Duodenal mucosa (tissue), 2 donors: ENCODE measurements around the gene SUMF1.

Experiments
- H3K27ac ChIP-seq: one replicate; pipeline ENCODE4 v1.7.0; 2013; ENCODE audit warnings: low read depth, low read length
- H3K27me3 ChIP-seq, 2 donors: one replicate each; pipeline ENCODE4 v1.7.0; 2013; ENCODE audit warnings: low read length in 2 of 2, control low read depth in 1 of 2; ENCODE audit not compliant: insufficient read depth in 2 of 2, control insufficient read depth in 1 of 2
- H3K36me3 ChIP-seq, 2 donors: one replicate each; pipeline ENCODE4 v1.7.0; 2013; ENCODE audit warnings: low read length in 2 of 2, control low read depth in 1 of 2; ENCODE audit not compliant: insufficient read depth in 2 of 2, control insufficient read depth in 1 of 2
- H3K4me1 ChIP-seq, 2 donors: one replicate each; pipeline ENCODE4 v1.7.0; 2013; ENCODE audit warnings: low read length in 2 of 2, control low read depth in 1 of 2; ENCODE audit not compliant: insufficient read depth in 2 of 2, control insufficient read depth in 1 of 2
- H3K4me3 ChIP-seq, 2 donors: one replicate each; pipeline ENCODE4 v1.7.0; 2013; ENCODE audit warnings: low read length in 2 of 2, low read depth in 1 of 2
- H3K9ac ChIP-seq, 2 donors: one replicate each; pipeline ENCODE4 v1.7.0; 2013; ENCODE audit warnings: low read length in 2 of 2, low read depth in 1 of 2
- H3K9me3 ChIP-seq, 2 donors: one replicate each; pipeline ENCODE4 v1.7.0; 2013; ENCODE audit warnings: low read length in 2 of 2, control low read depth in 1 of 2; ENCODE audit not compliant: control insufficient read depth in 1 of 2

Gene SUMF1

DNA sequence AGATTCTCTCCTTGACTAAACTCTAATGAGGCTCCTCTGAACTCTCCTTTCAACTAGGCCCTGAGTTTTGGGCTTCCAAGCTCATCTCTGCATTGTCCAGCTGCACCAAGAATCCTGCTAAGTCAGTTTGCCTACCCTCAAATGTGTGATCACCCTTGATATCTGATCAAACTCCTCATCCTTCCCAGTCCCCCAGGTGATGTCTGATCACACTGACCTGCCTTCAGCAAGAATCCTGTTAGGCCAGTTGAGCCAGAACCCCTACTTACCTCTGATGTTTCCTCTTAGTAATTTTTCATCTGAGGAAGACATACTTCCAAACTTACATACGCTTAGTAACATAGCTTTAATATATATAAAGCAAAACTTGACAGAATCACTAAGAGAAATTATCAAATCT, 28.8 kb downstream of the SUMF1 start:
- H3K9me3 ChIP-seq: no peaks in the 10 kb centered on the region
- H3K4me3 ChIP-seq: no peak overlapping the region
- no peak overlapping the region for H3K9ac ChIP-seq
- H3K27me3 ChIP-seq: no peaks in the 10 kb centered on the region
- no peaks in the 10 kb centered on the region for H3K4me1 ChIP-seq
- H3K27ac ChIP-seq: no peak overlapping the region
- H3K36me3 ChIP-seq: peaks cover 3 to 8% of the 10 kb centered on the region in 2 donors

DNA sequence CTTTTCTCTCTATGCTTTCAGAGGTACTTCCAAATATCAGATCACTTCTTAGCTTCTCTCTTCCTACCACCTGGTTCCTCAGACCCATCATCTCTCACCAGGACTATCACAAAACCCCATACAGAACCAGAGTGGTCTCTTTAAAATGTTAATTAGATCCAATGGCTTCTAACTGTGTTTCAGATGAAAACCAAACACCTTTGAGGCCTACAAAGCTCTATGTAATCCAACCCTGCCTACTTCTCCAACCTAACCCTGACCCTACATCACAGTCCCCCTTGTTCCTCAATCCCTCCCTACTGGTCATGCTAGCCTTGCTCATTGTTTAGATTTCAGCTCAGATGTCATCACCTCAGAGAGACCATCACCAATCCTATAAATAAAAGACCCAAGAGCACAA, 34.8 kb downstream of the SUMF1 start:
- H3K4me3 ChIP-seq: no peak overlapping the region
- H3K9ac ChIP-seq: no peak overlapping the region
- H3K27me3 ChIP-seq: no peaks in the 10 kb centered on the region
- no peaks in the 10 kb centered on the region for H3K9me3 ChIP-seq
- no peak overlapping the region for H3K27ac ChIP-seq
- H3K4me1 ChIP-seq: no peaks in the 10 kb centered on the region
- H3K36me3 ChIP-seq: peaks cover 7 to 8% of the 10 kb centered on the region in 2 donors

DNA sequence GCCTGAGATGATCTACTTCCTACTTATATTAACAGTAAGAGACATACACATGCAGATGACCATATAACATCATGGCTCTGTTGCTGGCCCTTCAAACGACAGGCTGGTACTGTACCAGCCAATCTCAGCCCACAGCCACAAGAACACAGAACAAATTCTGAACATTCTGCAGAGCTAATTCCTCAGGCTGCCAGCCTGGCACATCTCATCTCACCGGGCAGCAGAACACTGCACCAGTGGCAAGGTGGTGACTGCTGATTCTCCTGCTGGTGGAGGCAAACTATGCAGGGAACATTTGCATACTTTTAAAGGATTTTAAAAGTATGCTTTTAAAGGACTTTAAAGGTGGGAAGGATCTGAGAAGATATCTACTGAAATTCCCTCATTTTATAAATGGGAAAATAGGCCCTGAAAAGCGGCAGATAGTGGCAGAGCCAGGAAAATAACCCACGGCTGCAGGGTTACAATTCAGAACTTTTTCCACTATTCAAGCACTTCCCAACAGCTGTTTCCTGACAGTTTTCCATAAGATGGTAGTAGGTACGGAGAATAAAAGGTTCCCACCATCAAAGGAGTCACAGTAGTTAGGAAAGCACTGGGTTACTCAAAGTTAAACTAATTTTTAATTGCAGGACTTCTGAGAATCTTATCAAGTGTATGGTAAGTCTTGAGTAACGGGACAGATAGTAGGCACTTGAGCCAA, 37.3 kb downstream of the SUMF1 start:
- Histone ChIP-seq H3K9me3 (no peaks in the 10 kb centered on the region), H3K4me1 (peaks cover 0 to 4% of the 10 kb centered on the region in 2 donors), H3K27me3 (no peaks in the 10 kb centered on the region), H3K36me3 (peaks cover 7 to 8% of the 10 kb centered on the region in 2 donors), H3K9ac (no peak overlapping the region), H3K27ac (no peak overlapping the region), H3K4me3 (no peak overlapping the region)

DNA sequence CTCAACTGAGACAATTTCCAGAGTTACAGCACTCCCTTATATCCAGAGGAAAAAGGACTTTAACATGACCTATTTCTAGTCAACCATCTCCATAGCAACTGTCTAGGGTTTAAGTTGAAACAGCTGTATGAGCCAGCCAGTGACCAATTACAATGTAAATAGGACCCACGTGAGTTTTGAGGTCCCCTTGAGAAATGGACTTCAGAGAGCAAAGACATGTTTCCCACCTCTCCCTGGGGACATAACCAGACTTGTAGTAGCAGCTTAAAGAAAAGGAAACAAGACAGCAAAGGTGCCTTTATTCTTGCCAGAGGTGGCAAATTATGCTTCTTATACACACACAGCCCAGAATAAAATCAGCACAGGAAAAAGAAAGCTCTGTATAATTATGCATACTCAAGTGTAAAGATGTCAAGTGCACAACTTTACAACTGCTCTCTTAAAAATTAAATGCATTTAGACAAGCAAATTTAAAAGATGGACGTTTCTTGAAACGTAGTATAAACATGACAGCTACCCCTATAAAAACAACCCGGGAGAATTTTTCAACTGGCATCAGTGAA, 40.2 kb downstream of the SUMF1 start:
- H3K27me3 ChIP-seq: no peaks in the 10 kb centered on the region

DNA sequence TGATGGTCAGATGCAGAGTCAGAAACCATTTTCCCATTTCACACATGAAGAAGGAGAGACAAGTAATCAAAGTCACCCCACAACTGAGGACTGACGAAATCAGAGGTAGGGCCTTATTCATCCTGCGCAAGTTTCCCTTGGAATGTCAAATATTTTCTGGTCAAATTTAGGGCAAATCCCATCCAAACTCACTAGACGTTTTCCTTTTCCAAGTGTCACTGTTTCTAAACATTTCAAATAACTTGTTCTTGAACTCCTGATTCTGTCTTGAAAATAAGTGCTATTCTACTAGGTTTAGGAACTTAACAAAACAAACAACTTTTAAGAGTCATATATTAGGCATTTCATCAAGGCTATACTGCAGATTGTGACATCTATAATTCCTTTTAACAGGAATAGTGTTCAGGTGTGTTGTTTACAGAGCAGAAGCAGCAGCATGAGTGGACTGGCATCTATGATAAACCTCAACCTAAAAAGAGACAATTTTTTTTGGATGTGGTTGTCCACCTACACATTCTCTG, 40.7 kb downstream of the SUMF1 start:
- H3K36me3 ChIP-seq: no peaks in the 10 kb centered on the region
- H3K27ac ChIP-seq: no peak overlapping the region
- H3K9ac ChIP-seq: no peak overlapping the region
- H3K4me1 ChIP-seq: peaks cover 0 to 4% of the 10 kb centered on the region in 2 donors
- no peak overlapping the region for H3K4me3 ChIP-seq
- no peaks in the 10 kb centered on the region for H3K9me3 ChIP-seq
- H3K27me3 ChIP-seq: no peaks in the 10 kb centered on the region

More for the DNA sequence above, 40.2 kb downstream of the SUMF1 start:
- Histone ChIP-seq H3K27ac (no peak overlapping the region), H3K36me3 (no peaks in the 10 kb centered on the region), H3K9ac (no peak overlapping the region), H3K4me3 (no peak overlapping the region), H3K9me3 (no peaks in the 10 kb centered on the region), H3K4me1 (peaks cover 0 to 4% of the 10 kb centered on the region in 2 donors)

DNA sequence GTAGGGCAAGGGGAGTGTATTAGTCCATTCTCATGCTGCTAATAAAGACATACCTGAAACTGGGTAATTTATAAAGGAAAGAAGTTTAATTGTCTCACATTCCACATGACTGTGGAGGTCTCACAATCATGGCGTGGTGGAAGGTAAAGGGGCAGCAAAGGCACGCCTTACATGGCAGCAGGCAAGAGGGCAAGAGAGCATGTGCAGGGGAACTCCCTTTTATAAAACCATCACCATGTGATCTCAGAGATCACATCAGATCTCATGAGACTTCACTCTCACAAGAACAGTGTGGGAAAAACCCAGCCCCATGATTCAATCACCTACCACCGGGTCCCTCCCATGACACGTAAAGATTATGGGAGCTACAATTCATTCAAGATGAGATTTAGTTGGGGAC, 41.4 kb downstream of the SUMF1 start:
- Histone ChIP-seq H3K27me3 (no peaks in the 10 kb centered on the region), H3K36me3 (no peaks in the 10 kb centered on the region), H3K9ac (no peak overlapping the region), H3K4me1 (peaks cover 4% of the 10 kb centered on the region in 2 donors), H3K9me3 (no peaks in the 10 kb centered on the region), H3K27ac (no peak overlapping the region), H3K4me3 (no peak overlapping the region)

DNA sequence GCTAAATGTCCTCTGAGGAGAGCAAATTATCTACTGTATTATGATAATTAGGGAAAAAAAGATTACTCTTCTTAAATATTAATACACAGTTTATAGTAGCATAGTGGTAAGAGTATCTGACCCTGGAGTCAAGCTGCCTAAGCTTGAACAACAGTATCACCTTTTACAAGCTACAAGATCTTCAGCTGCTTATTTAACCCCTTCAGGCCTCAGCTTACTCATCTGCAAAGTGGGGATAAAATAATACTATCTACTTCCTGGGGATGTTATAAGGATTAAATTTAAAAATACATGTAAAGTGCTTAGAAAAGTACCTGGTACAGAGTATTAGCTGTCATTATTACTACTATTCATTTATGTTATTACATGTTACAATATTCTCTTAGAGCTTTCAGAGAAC, 42.0 kb downstream of the SUMF1 start:
- H3K9ac ChIP-seq: no peak overlapping the region

DNA sequence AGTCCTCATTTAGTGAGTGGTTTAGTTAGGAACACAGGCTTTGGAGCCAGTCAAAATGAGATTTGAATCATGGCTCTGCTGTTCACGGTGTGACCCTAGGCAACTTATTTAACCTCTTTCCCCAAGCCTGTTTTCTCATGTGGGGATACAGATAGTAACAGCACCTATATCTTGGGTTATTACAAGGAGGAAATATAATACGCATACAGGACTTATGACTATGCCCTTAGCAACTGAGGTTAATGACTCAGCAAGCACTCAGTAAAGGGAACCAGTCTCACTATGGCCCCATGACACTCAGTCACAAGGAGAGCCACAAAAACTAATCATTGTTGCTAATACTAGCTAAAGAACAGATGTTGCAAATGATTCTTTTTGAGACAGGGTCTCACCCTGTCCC, 45.9 kb downstream of the SUMF1 start:
- Histone ChIP-seq H3K9ac (no peak overlapping the region), H3K36me3 (peaks cover 12 to 16% of the 10 kb centered on the region in 2 donors), H3K27ac (no peak overlapping the region), H3K4me3 (no peak overlapping the region), H3K9me3 (no peaks in the 10 kb centered on the region), H3K27me3 (no peaks in the 10 kb centered on the region), H3K4me1 (peaks cover 0 to 4% of the 10 kb centered on the region in 2 donors)

More for the DNA sequence above, 42.0 kb downstream of the SUMF1 start:
- no peaks in the 10 kb centered on the region for H3K36me3 ChIP-seq
- H3K27me3 ChIP-seq: no peaks in the 10 kb centered on the region
- H3K9me3 ChIP-seq: no peaks in the 10 kb centered on the region
- H3K4me3 ChIP-seq: no peak overlapping the region
- H3K4me1 ChIP-seq: peaks cover 4% of the 10 kb centered on the region in 2 donors
- H3K27ac ChIP-seq: no peak overlapping the region

DNA sequence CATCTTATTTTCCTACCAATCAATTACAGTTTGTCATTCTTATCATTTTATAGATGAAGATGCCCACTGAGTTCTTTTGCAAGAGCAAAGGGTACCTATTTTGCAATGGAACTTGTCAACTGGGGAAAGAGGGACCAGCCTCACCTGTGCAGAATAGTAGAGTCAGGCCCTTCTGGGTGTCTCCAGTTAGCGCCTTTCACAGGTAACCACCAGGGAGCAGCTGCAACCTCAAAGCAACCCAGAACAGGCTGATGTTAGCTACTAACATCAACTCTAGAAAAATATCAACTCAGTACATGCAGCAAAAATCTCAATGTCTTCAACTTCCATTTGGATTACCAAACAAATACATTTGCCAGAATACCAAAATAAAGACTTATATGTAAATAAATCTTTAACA, 47.1 kb downstream of the SUMF1 start:
- Histone ChIP-seq H3K27ac (no peak overlapping the region), H3K36me3 (peaks cover 12 to 16% of the 10 kb centered on the region in 2 donors), H3K4me1 (peaks cover 0 to 4% of the 10 kb centered on the region in 2 donors), H3K9ac (no peak overlapping the region), H3K27me3 (no peaks in the 10 kb centered on the region), H3K9me3 (no peaks in the 10 kb centered on the region), H3K4me3 (no peak overlapping the region)

DNA sequence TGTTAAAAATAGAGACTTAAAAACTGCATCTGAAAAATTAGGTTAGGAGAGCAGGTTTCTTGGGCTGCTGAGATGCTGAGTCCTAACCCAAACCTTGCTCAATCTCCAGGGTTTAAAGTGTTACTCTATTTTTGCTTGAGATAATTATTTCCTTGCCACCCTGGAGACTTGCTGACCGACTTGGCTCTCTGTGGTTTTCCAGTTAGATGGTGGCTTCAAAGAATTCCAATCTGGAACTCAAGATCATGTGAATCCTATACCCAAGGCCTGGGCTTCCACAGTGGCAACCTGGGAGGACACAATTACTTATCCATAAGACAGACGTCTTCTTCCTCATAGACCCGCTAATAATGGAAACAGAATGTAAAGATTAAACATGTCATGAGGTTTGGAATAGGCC, 47.7 kb downstream of the SUMF1 start:
- no peak overlapping the region for H3K4me3 ChIP-seq
- no peak overlapping the region for H3K9ac ChIP-seq
- peaks cover 0 to 4% of the 10 kb centered on the region in 2 donors for H3K4me1 ChIP-seq
- no peaks in the 10 kb centered on the region for H3K27me3 ChIP-seq
- peaks cover 12 to 20% of the 10 kb centered on the region in 2 donors for H3K36me3 ChIP-seq
- H3K9me3 ChIP-seq: no peaks in the 10 kb centered on the region
- H3K27ac ChIP-seq: no peak overlapping the region
